ENCODE data around the gene NUTM2F. TPM values are rescaled to one million over a fixed set of nuclear protein-coding genes. Genes with fewer than 3 reads are reported as not detected.

The NUTM2F gene
- total RNA-seq, 1 experiment from 2014 or later = not detected

Other genes with a start within 250 kb of the NUTM2F start
- 2.8 and 3.3 TPM in 2 replicates for gene PTPDC1, start 244.2 kb downstream of the NUTM2F start, total RNA-seq (2014; rRNA removed; shearing (Covaris generic))
- 0.52 and 1.5 TPM in 2 replicates for gene ZNF169, start 69.3 kb downstream of the NUTM2F start, total RNA-seq (2014; rRNA removed; shearing (Covaris generic))
- 2.5 and 2.8 TPM in 2 replicates for gene PCAT7, start 226.4 kb upstream of the NUTM2F start, total RNA-seq (2014; rRNA removed; shearing (Covaris generic))